GM23248 (cell line): Measurements from ENCODE around the gene AKNA.

Experiments
- EZH2 ChIP-seq: fragments of 200-600 bp; sonication (generic); IDR thresholded peaks from 2 replicates; pipeline ENCODE4 v1.6.1; 2018; ENCODE audit warnings: antibody characterized with exemption, mild to moderate bottlenecking; ENCODE audit not compliant: insufficient read depth, poor library complexity, severe bottlenecking
- EZH2phosphoT487 ChIP-seq: fragments of 200-600 bp; sonication (generic); IDR thresholded peaks from 2 replicates; pipeline ENCODE4 v1.6.1; 2018; ENCODE audit warnings: antibody characterized with exemption, moderate library complexity, mild to moderate bottlenecking, low read depth; ENCODE audit not compliant: insufficient read depth

DNA sequence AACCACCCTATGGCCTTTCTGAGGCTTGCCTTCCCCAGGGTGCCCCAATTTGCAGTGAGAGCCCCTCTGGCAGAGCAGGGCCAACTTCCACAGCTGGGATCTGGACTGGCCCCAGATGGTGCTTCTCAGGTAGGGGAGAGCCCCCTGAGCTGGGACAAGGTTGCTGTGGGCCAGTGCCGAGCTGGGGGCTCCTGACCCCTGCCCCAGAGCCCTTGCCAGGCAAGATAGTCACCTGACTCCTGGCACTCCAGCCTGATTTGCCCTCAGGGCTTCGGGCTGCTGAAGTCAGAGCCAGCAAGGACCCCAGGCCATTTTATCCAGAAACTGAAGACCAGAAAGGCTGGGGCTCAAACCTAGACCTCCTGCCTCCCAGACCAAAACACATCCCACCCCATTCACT is 33.4 kb upstream of the AKNA start:
- TF ChIP-seq EZH2 = no peak
- no peak for TF ChIP-seq EZH2phosphoT487
